GM12892 (cell line): ENCODE measurements around the gene ANKRD17.

Experiments
- POLR2A ChIP-seq: IDR thresholded peaks from 2 replicates; pipeline ENCODE4 v1.6.1; 2011; ENCODE audit warnings: low read depth, low read length, control low read depth
- POLR2AphosphoS5 ChIP-seq: IDR thresholded peaks from 2 replicates; pipeline ENCODE4 v1.6.1; 2011; ENCODE audit warnings: low read depth, low read length, control low read depth

DNA sequence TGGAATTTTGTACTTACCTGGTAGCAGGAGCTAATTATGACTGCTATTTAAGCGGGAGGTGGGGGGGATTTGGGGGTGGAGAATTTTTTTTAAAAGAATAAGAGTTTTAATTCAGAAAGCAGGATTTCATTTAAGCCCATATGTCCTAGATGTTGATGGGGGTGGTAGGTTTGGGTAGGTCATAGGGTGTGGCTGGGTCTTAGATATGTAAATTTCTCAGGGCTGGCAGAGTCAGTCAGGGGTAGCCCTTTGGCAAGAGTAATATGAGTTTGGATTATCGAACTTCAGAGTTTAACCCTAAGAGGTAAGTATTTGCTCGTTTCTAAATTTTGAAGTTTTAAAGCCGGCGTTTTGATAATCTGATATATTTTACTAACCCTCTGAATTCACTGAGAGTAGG, 153.9 kb downstream of the ANKRD17 start:
- TF ChIP-seq POLR2A (no peak), POLR2AphosphoS5 (no peak)
